Neural progenitor cell (in vitro differentiated cells): ENCODE measurements around the gene NKAIN2. TPM values are rescaled to one million over a fixed set of nuclear protein-coding genes. Genes with fewer than 3 reads are reported as not detected.
"Not testable (repeated sequence)": the region's sequence is repeated elsewhere in the genome, so short reads cannot be mapped to it uniquely, and the experiment has no call there.

Source experiments
- DNase-seq: peaks from one replicate; pipeline ENCODE4 v3.0.0-alpha.2; 2016; ENCODE audit warnings: low spot score
- H2AFZ ChIP-seq: fragments of 200-600 bp; sonication (generic); replicated peaks from 2 replicates; pipeline ENCODE4 v1.6.1; 2016; ENCODE audit warnings: antibody characterized with exemption
- H3F3A ChIP-seq: fragments of 200-600 bp; sonication (generic); 2 replicates; pipeline ENCODE4 v1.6.1; 2016; ENCODE audit warnings: antibody characterized with exemption, low read depth
- H3K27ac ChIP-seq: fragments of 200-600 bp; sonication (generic); 2 replicates; pipeline ENCODE4 v1.5.1; 2016; ENCODE audit warnings: mild to moderate bottlenecking
- H3K27me3 ChIP-seq: fragments of 200-600 bp; sonication (generic); 2 replicates; pipeline ENCODE4 v1.6.1; 2016; ENCODE audit warnings: mild to moderate bottlenecking, moderate library complexity
- H3K36me3 ChIP-seq: fragments of 200-600 bp; sonication (generic); 2 replicates; pipeline ENCODE4 v1.5.1; 2016
- H3K4me1 ChIP-seq: fragments of 200-600 bp; sonication (generic); 2 replicates; pipeline ENCODE4 v1.6.1; 2016; ENCODE audit warnings: mixed run types
- H3K4me2 ChIP-seq: fragments of 200-600 bp; sonication (generic); 2 replicates; pipeline ENCODE4 v1.6.1; 2016
- H3K4me3 ChIP-seq: fragments of 200-600 bp; sonication (generic); 2 replicates; pipeline ENCODE4 v1.5.1; 2016
- H3K79me2 ChIP-seq: fragments of 200-600 bp; sonication (generic); 2 replicates; pipeline ENCODE4 v1.6.1; 2016; ENCODE audit warnings: low read depth
- H3K9ac ChIP-seq: fragments of 200-600 bp; sonication (generic); 2 replicates; pipeline ENCODE4 v1.6.1; 2016
- H3K9me3 ChIP-seq: fragments of 200-600 bp; sonication (generic); 2 replicates; pipeline ENCODE4 v1.5.1; 2016; ENCODE audit warnings: low read depth
- H4K20me1 ChIP-seq: fragments of 200-600 bp; sonication (generic); 2 replicates; pipeline ENCODE4 v1.6.1; 2016; ENCODE audit warnings: low read depth
- H3K27ac Mint-ChIP-seq: 3 replicates; pipeline ENCODE4 v1.8.0; 2021; ENCODE audit warnings: mixed read lengths
- H3K27me3 Mint-ChIP-seq: 2 replicates; pipeline ENCODE4 v1.8.0; 2022; ENCODE audit warnings: low read depth, mild to moderate bottlenecking, inconsistent platforms, moderate library complexity, mixed read lengths; ENCODE audit not compliant: insufficient read depth
- H3K36me3 Mint-ChIP-seq: 3 replicates; pipeline ENCODE4 v1.8.0; 2021; ENCODE audit warnings: mixed read lengths
- H3K4me1 Mint-ChIP-seq: 3 replicates; pipeline ENCODE4 v1.8.0; 2021; ENCODE audit warnings: mixed read lengths
- H3K4me3 Mint-ChIP-seq: 3 replicates; pipeline ENCODE4 v1.8.0; 2021; ENCODE audit warnings: mild to moderate bottlenecking, moderate library complexity, mixed read lengths
- H3K9me3 Mint-ChIP-seq: 3 replicates; pipeline ENCODE4 v1.8.0; 2020; ENCODE audit warnings: mixed read lengths
- CTCF ChIP-seq: fragments of 200-600 bp; sonication (generic); IDR thresholded peaks from 2 replicates; pipeline ENCODE4 v1.5.1; 2017; ENCODE audit warnings: antibody characterized with exemption, mild to moderate bottlenecking
- EZH2 ChIP-seq: fragments of 200-600 bp; sonication (generic); IDR thresholded peaks from 2 replicates; pipeline ENCODE4 v1.6.1; 2017; ENCODE audit warnings: antibody characterized with exemption, mild to moderate bottlenecking, moderate library complexity
- EZH2phosphoT487 ChIP-seq: fragments of 200-600 bp; sonication (generic); IDR thresholded peaks from 2 replicates; pipeline ENCODE4 v1.6.1; 2017; ENCODE audit warnings: antibody characterized with exemption
- total RNA-seq: library from RNA; depleted of rRNA; stranded (reverse); fragments of >200 nt; gene quantifications from 2 replicates; pipeline ENCODE4 v1.2.3, GENCODE V29; 2015; ENCODE audit warnings: low replicate concordance

The NKAIN2 gene
- total RNA-seq, 1 donor from 2014 or later, result 0.45 TPM

DNA sequence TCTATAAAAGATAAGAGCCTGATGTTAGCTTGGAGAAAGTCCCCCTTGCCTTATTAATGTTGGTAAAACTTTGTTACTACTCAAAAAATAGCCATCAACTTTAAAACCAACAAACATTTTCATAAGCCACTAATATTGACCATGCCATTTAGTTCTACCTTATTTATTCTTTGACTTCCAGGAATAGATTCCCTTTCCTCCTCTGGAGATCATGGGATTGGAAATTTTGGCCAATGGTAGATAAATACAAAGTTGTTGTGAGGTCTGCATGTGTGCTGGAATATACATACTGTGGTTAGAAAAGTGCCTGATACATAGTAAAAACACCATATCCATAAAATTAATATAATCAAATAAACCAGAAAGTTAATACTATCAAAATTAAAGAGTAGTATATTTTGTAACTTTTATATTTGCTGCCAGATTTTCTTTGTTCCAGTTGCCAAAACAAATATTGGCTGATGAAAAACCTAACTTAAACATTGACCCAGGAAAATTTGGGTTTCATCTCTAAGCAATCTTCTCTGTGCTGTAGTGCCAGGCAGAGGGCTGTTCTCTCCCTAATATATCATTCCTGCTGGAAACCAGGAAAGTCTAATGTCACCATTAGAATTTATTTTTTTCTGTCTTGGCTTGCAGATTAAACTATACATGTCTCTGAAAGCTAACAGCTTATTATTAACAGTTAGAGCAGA lies 169.1 kb downstream of the NKAIN2 start:
- Histone ChIP-seq H3F3A (no peaks in the 10 kb centered on the region), H3K9ac (no peak overlapping the region), H3K27me3 (no peaks in the 10 kb centered on the region), H3K4me2 (no peak overlapping the region), H3K36me3 (no peaks in the 10 kb centered on the region), H3K4me3 (no peak overlapping the region), H2AFZ (no peak overlapping the region), H3K9me3 (no peaks in the 10 kb centered on the region), H4K20me1 (no peaks in the 10 kb centered on the region), H3K27ac (no peak overlapping the region), H3K4me1 (no peaks in the 10 kb centered on the region), H3K79me2 (no peaks in the 10 kb centered on the region)
- TF ChIP-seq EZH2phosphoT487 (no peak), EZH2 (no peak), CTCF (no peak)
- Mint-ChIP-seq H3K27me3 (no peaks in the 10 kb centered on the region), H3K27ac (no peak overlapping the region), H3K9me3 (peaks cover 2% of the 10 kb centered on the region), H3K4me3 (no peak overlapping the region), H3K36me3 (no peaks in the 10 kb centered on the region), H3K4me1 (peaks cover 2% of the 10 kb centered on the region)
- DNase-seq, result no peak

DNA sequence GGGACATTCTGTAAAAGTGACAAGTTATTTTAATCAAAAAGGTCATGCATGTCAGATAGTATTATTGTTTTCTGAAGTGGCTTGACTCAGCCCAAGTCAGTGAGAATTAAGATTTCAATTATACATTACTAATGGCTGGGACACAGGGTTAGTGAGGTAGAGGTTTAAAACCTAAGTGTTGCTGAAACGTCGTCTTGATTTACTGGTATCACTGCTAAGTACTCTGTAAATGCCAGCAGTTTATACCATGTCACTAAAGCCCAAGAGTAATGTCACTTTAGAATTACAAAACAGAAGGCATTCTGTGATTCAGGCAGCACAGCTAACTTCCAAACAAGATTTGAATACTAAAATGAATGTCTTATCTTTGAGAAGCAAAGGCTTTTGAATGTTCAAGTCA lies 176.6 kb downstream of the NKAIN2 start:
- H4K20me1 ChIP-seq, result no peaks in the 10 kb centered on the region
- Mint-ChIP-seq H3K4me1 (peaks cover 6% of the 10 kb centered on the region), H3K4me3 (no peak overlapping the region), H3K27me3 (no peaks in the 10 kb centered on the region), H3K9me3 (no peaks in the 10 kb centered on the region), H3K36me3 (no peaks in the 10 kb centered on the region), H3K27ac (no peak overlapping the region)
- H3K27ac ChIP-seq, result no peak overlapping the region
- H3F3A ChIP-seq, result no peaks in the 10 kb centered on the region
- no peak for DNase-seq
- no peak overlapping the region for H3K4me3 ChIP-seq
- H3K9ac ChIP-seq, result no peak overlapping the region
- no peak overlapping the region for H3K4me2 ChIP-seq
- no peak overlapping the region for H2AFZ ChIP-seq
- no peaks in the 10 kb centered on the region for H3K4me1 ChIP-seq
- H3K79me2 ChIP-seq, result no peaks in the 10 kb centered on the region
- H3K9me3 ChIP-seq, result no peaks in the 10 kb centered on the region
- H3K27me3 ChIP-seq, result no peaks in the 10 kb centered on the region
- TF ChIP-seq CTCF (no peak), EZH2phosphoT487 (no peak), EZH2 (no peak)
- no peaks in the 10 kb centered on the region for H3K36me3 ChIP-seq

- no peaks in the 10 kb centered on the region for H3K79me2 ChIP-seq
- no peaks in the 10 kb centered on the region for H3K27me3 Mint-ChIP-seq
- H3K4me2 ChIP-seq, result no peak overlapping the region
- peaks cover 6% of the 10 kb centered on the region for H3K4me1 Mint-ChIP-seq
- H3K9me3 ChIP-seq, result no peaks in the 10 kb centered on the region
- no peaks in the 10 kb centered on the region for H3K27me3 ChIP-seq
- DNase-seq, result no peak
- TF ChIP-seq EZH2, result no peak
- no peak for TF ChIP-seq EZH2phosphoT487
- no peak for TF ChIP-seq CTCF
- H3K4me3 ChIP-seq, result no peak overlapping the region
- no peaks in the 10 kb centered on the region for H3K9me3 Mint-ChIP-seq
- H3K27ac Mint-ChIP-seq, result no peak overlapping the region
- no peak overlapping the region for H3K4me3 Mint-ChIP-seq
- H3K4me1 ChIP-seq, result no peaks in the 10 kb centered on the region
- no peak overlapping the region for H2AFZ ChIP-seq
- H3K36me3 ChIP-seq, result no peaks in the 10 kb centered on the region
- no peak overlapping the region for H3K27ac ChIP-seq
- no peaks in the 10 kb centered on the region for H3F3A ChIP-seq
- H3K36me3 Mint-ChIP-seq, result no peaks in the 10 kb centered on the region
- no peak overlapping the region for H3K9ac ChIP-seq
- H4K20me1 ChIP-seq, result no peaks in the 10 kb centered on the region
These were observed 183.3 kb downstream of the NKAIN2 start for GRCh38 chr6:123986938-123987337.

GRCh38 chr6:123989918-123990317 lies 186.3 kb downstream of the NKAIN2 start:
- not testable (repeated sequence) for H3K4me2 ChIP-seq, H3K9me3 ChIP-seq, H3K4me3 Mint-ChIP-seq, H3K4me3 ChIP-seq, H3K27me3 Mint-ChIP-seq, H2AFZ ChIP-seq, H4K20me1 ChIP-seq, H3K27me3 ChIP-seq, H3F3A ChIP-seq, H3K36me3 ChIP-seq, DNase-seq, H3K9ac ChIP-seq, H3K27ac ChIP-seq, H3K27ac Mint-ChIP-seq, H3K79me2 ChIP-seq, H3K4me1 ChIP-seq, H3K4me1 Mint-ChIP-seq, H3K9me3 Mint-ChIP-seq, H3K36me3 Mint-ChIP-seq
